Loucy (cell line): ENCODE results near the gene HASPIN.

Experiments
- CTCF ChIP-seq: fragments of 200-600 bp; sonication (generic); conservative IDR thresholded peaks from 2 replicates; pipeline ENCODE4 v1.5.1; 2014; ENCODE audit warnings: mild to moderate bottlenecking, antibody characterized with exemption, low read length
- EZH2phosphoT487 ChIP-seq: fragments of 200-600 bp; IDR thresholded peaks from 2 replicates; pipeline ENCODE4 v1.6.1; 2018; ENCODE audit warnings: antibody characterized with exemption, mild to moderate bottlenecking, moderate library complexity, borderline replicate concordance

GRCh38 chr17:3723188-3723555 is 531 bp upstream of the HASPIN start:
- TF ChIP-seq EZH2phosphoT487 (no peak), CTCF (no peak)
